Adipose tissue (tissue), 3 donors: Measurements from ENCODE around the gene POLR2F. TPM values are rescaled to one million over a fixed set of nuclear protein-coding genes. Genes with fewer than 3 reads are reported as not detected.

Experiments used
- H3K27ac ChIP-seq: one replicate; pipeline ENCODE4 v1.5.1; 2013; ENCODE audit warnings: low read depth, low read length
- WGBS, 3 donors: extraction: QIAGEN DNeasy Blood & Tissue Kit; methylation state at CpG; one replicate each; pipeline ENCODE4 v1.1.7; 2013; 5-methylcytosine and 5-hydroxymethylcytosine counted together
- polyA plus RNA-seq, 3 donors: library from polyadenylated mRNA; stranded (reverse); fragments of 200-250 nt; gene quantifications; one replicate each; pipeline ENCODE4 v1.2.3, GENCODE V29; 2013
- donor health status: healthy with polysubstance abuse.
- donor health status: Bipolar disorder and iron deficiency.
- donor health status: healthy.

The POLR2F gene
- polyA plus RNA-seq, 3 donors, result 58.9 to 144 (median 134) TPM

DNA sequence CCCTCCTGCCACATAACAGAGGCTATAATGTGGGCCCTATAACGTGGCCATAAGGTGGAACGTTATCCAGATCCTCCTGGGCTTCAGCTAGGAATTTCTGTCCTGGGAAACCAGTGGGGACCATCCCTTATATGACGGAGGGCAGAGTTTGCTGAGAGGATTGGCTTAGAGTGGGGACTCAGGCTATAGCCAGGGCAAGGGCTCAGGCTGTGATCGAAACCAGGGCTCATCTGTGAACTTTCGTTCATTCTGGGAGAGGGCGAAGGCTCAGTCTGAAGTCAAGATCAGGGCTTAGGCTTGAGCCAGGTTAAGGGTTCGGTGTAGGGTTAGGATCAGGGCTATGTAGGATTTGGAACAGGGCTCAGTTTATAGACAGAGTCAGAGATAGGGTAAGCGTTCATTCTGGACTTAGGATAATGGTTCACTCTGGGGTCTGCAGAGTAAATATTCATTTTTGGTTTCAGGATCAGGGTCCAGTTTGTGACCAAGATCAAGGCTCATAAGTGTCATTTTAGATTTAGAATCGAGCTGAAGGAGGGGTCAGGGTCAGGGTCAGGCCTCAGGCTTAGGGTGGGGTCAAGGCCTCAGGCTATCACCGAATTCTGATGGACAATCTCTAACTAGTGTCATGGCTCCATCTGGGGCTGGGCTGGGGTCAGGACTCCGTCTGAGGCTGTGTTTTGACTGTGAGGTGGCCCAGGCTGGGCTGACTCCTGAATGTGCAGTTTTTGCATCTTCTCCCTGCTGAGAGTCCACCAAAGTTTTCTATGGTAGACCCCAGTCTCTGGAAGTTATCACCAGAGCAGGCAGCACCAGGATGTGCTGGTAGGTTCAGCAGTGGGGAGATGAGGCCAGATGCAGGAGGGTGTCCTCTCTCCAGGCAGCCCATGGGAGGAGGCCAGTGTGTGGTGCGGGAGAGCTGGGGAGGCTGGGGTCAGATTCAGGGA is 64.7 kb downstream of the POLR2F start:
- 90 to 91% (median 90%) methylated on average over 12 of the region's 12 CpGs for WGBS, 3 donors
- H3K27ac ChIP-seq, result no peak overlapping the region

Other genes with a start within 250 kb of the POLR2F start
- 10 to 100 TPM; 13.6 to 33.2 (median 14.7) TPM for gene GCAT, start 145.8 kb upstream of the POLR2F start, polyA plus RNA-seq
- gene GALR3, start 130.3 kb upstream of the POLR2F start, polyA plus RNA-seq, result under 1 TPM in 1 of 3 donors, not detected in 2; 0.15 TPM
- 10 to 100 TPM; 12.7 to 18.3 (median 13.9) TPM for gene ANKRD54, start 109.4 kb upstream of the POLR2F start, polyA plus RNA-seq
- gene EIF3L, start 104.3 kb upstream of the POLR2F start, polyA plus RNA-seq, result 100 to 1,000 TPM; 315 to 364 (median 352) TPM
- 10 to 100 TPM in 2 of 3 donors, 1 to 10 TPM in 1; 9.1 to 19.6 (median 11.0) TPM for gene MICALL1, start 47.4 kb upstream of the POLR2F start, polyA plus RNA-seq
- gene C22orf23, start 98 bp upstream of the POLR2F start, polyA plus RNA-seq, result 1 to 10 TPM in 1 of 3 donors, under 1 TPM in 2; 0.16 to 1.6 (median 0.31) TPM
- 1 to 10 TPM in 1 of 3 donors, under 1 TPM in 2; 0.49 to 2.1 (median 0.79) TPM for gene SOX10, start 30.9 kb downstream of the POLR2F start, polyA plus RNA-seq
- gene PICK1, start 103.7 kb downstream of the POLR2F start, polyA plus RNA-seq, result 10 to 100 TPM; 19.6 to 23.5 (median 20.6) TPM
- gene SLC16A8, start 130.5 kb downstream of the POLR2F start, polyA plus RNA-seq, result under 1 TPM; 0.21 to 0.34 (median 0.31) TPM
- 1 to 10 TPM in 2 of 3 donors, under 1 TPM in 1; 0.38 to 2.5 (median 1.2) TPM for gene BAIAP2L2, start 157.0 kb downstream of the POLR2F start, polyA plus RNA-seq
- 10 to 100 TPM; 25.3 to 69.9 (median 61.4) TPM for gene PLA2G6, start 228.1 kb downstream of the POLR2F start, polyA plus RNA-seq
- 100 to 1,000 TPM in 2 of 3 donors, 1 to 10 TPM in 1; 6.3 to 168 (median 127) TPM for gene MAFF, start 248.3 kb downstream of the POLR2F start, polyA plus RNA-seq